Glutamatergic neuron (in vitro differentiated cells): ENCODE data around the gene HTR1B. TPM values are rescaled to one million over a fixed set of nuclear protein-coding genes. Genes with fewer than 3 reads are reported as not detected.

Experiments
- DNase-seq: peaks from one replicate; pipeline ENCODE4 v3.0.0; 2022
- H3K27ac Mint-ChIP-seq: one replicate; pipeline ENCODE4 v1.8.0; 2020; ENCODE audit warnings: mild to moderate bottlenecking, mixed read lengths, inconsistent platforms; ENCODE audit not compliant: unreplicated experiment
- H3K27me3 Mint-ChIP-seq: one replicate; pipeline ENCODE4 v1.8.0; 2020; ENCODE audit warnings: mild to moderate bottlenecking, moderate library complexity, mixed read lengths, inconsistent platforms; ENCODE audit not compliant: unreplicated experiment
- H3K36me3 Mint-ChIP-seq: one replicate; pipeline ENCODE4 v1.8.0; 2020; ENCODE audit warnings: mild to moderate bottlenecking, mixed read lengths, inconsistent platforms; ENCODE audit not compliant: unreplicated experiment
- H3K4me1 Mint-ChIP-seq: one replicate; pipeline ENCODE4 v1.8.0; 2020; ENCODE audit warnings: mild to moderate bottlenecking, low read depth, mixed read lengths, inconsistent platforms; ENCODE audit not compliant: unreplicated experiment
- H3K4me3 Mint-ChIP-seq: one replicate; pipeline ENCODE4 v1.8.0; 2020; ENCODE audit warnings: mild to moderate bottlenecking, mixed read lengths, inconsistent platforms; ENCODE audit not compliant: unreplicated experiment
- H3K9me3 Mint-ChIP-seq: one replicate; pipeline ENCODE4 v1.8.0; 2020; ENCODE audit warnings: mild to moderate bottlenecking, moderate library complexity, mixed read lengths, inconsistent platforms; ENCODE audit not compliant: unreplicated experiment
- total RNA-seq: library from RNA; stranded (reverse); fragmentation: NEBNext Ultra II Directional; extraction: Animal tissue kit (Norgen Biotek cat#: 25700); gene quantifications from one replicate; pipeline ENCODE4 v1.2.1, GENCODE V29; 2021; ENCODE audit not compliant: unreplicated experiment
- TF ChIP-seq, protein P1 (sequence below): fragments of 200-600 bp; sonication (generic); IDR thresholded peaks from one replicate; pipeline ENCODE4 v1.5.0; 2021; ENCODE audit not compliant: partially characterized antibody, unreplicated experiment

The HTR1B gene
- total RNA-seq, 1 donor from 2014 or later, result 4.2 TPM

DNA sequence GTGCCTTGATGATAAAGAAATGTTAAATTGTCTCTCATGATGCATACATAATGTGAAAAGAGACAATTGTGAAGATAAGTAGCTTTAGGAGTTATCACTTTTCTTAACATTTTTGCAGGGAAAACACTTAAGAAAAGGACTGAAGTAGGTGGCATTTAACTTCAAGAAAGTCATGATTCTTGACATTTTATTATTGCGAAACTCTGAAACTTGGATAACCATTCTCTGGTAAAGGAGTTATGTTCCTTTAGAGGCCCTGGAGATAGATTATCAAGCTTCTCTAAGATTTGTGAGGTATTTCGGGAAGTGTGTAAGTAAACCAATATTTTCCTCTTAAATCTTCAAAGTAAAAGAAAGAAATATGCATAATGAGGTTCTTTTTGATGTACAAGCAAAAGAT, 38.5 kb downstream of the HTR1B start:
- TF ChIP-seq, protein P1, sequence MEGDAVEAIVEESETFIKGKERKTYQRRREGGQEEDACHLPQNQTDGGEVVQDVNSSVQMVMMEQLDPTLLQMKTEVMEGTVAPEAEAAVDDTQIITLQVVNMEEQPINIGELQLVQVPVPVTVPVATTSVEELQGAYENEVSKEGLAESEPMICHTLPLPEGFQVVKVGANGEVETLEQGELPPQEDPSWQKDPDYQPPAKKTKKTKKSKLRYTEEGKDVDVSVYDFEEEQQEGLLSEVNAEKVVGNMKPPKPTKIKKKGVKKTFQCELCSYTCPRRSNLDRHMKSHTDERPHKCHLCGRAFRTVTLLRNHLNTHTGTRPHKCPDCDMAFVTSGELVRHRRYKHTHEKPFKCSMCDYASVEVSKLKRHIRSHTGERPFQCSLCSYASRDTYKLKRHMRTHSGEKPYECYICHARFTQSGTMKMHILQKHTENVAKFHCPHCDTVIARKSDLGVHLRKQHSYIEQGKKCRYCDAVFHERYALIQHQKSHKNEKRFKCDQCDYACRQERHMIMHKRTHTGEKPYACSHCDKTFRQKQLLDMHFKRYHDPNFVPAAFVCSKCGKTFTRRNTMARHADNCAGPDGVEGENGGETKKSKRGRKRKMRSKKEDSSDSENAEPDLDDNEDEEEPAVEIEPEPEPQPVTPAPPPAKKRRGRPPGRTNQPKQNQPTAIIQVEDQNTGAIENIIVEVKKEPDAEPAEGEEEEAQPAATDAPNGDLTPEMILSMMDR, result no peak
- Mint-ChIP-seq H3K4me1 (no peaks in the 10 kb centered on the region), H3K27ac (no peak overlapping the region), H3K9me3 (no peaks in the 10 kb centered on the region), H3K27me3 (peaks cover 2% of the 10 kb centered on the region), H3K36me3 (no peaks in the 10 kb centered on the region), H3K4me3 (no peak overlapping the region)
- DNase-seq, result no peak

- Mint-ChIP-seq H3K4me3 (no peak overlapping the region), H3K36me3 (no peaks in the 10 kb centered on the region), H3K27ac (no peak overlapping the region), H3K27me3 (no peaks in the 10 kb centered on the region), H3K4me1 (no peaks in the 10 kb centered on the region), H3K9me3 (no peaks in the 10 kb centered on the region)
- no peak for DNase-seq
- TF ChIP-seq, protein P1, result no peak
Measured at GRCh38 chr6:77416839-77417238, 46.5 kb downstream of the HTR1B start.

- no peaks in the 10 kb centered on the region for H3K27me3 Mint-ChIP-seq
- H3K4me1 Mint-ChIP-seq, result no peaks in the 10 kb centered on the region
- no peak for DNase-seq
- no peak overlapping the region for H3K27ac Mint-ChIP-seq
- no peak overlapping the region for H3K4me3 Mint-ChIP-seq
- H3K9me3 Mint-ChIP-seq, result no peaks in the 10 kb centered on the region
- TF ChIP-seq, protein P1, result no peak
- H3K36me3 Mint-ChIP-seq, result no peaks in the 10 kb centered on the region
Measured at GRCh38 chr6:77415706-77416105, 47.6 kb downstream of the HTR1B start.

Other genes with a start within 250 kb of the HTR1B start
- gene MEI4, start 189.5 kb upstream of the HTR1B start, total RNA-seq, result 0.86 TPM